GM21360 (cell line): ENCODE measurements around the gene FAM236A.
"Not testable (repeated sequence)": the region's sequence is repeated elsewhere in the genome, so short reads cannot be mapped to it uniquely, and the experiment has no call there.

Experiments
- ATAC-seq: cut with Tn5 transposase; IDR thresholded peaks from one replicate; pipeline ENCODE4 v1.9.1; 2021; ENCODE audit warnings: mild to moderate bottlenecking, moderate library complexity; ENCODE audit not compliant: unreplicated experiment

Gene FAM236A

DNA sequence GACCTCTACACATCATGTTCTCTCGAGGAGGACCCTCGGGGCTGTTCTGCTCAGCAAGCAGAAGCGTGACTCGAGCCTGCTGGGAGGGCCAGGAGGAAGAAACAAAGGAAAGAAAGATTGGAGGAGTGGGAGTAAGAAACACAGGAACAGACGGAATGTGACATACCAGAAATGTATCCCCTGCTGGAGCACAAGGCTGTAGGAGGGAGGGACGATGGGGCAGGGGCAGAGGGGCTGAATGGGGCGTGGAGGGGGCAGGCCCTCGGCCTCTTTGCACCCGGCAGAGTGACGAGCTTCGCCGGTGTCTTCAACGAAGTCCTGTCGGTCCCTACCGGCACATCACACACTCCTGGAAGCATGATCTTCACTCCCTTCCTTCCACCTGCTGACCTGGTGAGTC is at the start of gene FAM236A:
Gene FAM236A, plus strand, starts transcription at position 301 of the 400 bp plus-strand sequence. Its CDS starts 57 bp downstream, at position 358.
- ATAC-seq: not testable (repeated sequence)

- ATAC-seq: not testable (repeated sequence)
These were observed 48.3 kb upstream of the FAM236A start for GRCh38 chrX:72889740-72890139.

GRCh38 chrX:72912315-72912714 is 25.7 kb upstream of the FAM236A start, which contains the start of gene FAM236C:
Gene FAM236C, plus strand, starts transcription at chrX:72912615. Its CDS starts 100 bp downstream, at chrX:72912715.
- not testable (repeated sequence) for ATAC-seq

DNA sequence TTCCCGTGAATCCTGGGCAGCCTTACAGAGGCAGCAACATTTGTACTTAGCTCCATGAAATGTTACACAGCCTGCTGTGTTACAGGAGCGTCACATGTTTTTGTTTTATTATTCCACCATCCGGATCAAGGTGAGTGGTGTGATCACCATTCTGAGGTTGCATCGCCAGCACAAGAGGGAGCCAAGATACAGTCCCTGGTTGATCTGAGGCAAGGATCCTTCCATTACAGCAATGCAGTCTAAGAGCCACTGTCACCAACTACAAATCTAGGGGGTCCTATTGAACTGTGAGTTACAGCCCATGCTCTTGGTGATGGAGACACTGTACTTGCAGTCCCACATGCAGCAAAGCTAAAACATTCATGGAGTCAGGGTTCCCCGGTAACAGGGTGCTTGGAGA is 21.9 kb upstream of the FAM236A start:
- ATAC-seq: not testable (repeated sequence)

- not testable (repeated sequence) for ATAC-seq
These were observed 5.7 kb upstream of the FAM236A start for GRCh38 chrX:72932283-72932682.

- ATAC-seq: peak; percentile 54
These were observed 1.6 kb upstream of the FAM236A start for GRCh38 chrX:72936455-72936854.

- ATAC-seq: not testable (repeated sequence)
These were observed 1.0 kb upstream of the FAM236A start for GRCh38 chrX:72936882-72937455.

GRCh38 chrX:72942272-72942671 is 4.3 kb downstream of the FAM236A start:
- not testable (repeated sequence) for ATAC-seq

DNA sequence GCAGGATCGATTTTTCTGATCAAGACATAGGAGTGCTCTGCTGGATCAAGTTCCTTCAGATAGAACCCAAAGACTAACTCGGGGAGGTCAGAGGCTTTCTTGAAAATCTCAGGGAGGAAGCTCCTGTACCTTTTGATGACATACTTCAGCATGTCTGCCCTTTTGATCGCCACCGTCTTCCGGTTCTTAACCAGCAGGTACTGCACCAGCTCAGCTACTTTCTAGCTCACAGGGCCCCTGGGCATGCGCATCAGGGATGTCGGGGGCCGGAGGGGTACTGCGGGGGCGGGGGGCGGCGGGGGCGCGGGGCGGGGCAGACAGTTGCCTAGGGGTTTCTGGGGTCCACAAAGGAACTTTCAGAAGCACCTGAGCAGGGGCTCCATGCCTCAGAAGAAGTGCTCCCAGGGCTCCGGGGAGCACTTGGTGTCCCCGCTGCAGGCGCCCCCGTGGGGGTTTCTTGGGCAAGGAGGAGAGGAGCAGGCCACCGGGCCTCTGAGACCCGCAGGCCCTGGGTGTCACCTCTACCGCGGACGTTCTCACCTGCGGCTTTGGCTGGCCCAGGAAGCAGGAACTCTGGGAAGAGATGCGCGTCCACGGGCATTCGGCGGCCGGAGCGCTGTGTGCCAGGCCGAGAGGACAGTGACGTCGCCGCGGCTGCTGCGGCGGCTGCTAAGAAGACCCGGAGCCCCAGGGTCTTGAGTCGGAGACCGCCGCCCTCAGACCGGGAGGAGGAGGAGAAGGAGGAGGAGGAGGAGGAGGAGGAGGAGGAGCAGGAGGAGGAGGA is 5.2 kb downstream of the FAM236A start:
- ATAC-seq: peak; percentile 68

DNA sequence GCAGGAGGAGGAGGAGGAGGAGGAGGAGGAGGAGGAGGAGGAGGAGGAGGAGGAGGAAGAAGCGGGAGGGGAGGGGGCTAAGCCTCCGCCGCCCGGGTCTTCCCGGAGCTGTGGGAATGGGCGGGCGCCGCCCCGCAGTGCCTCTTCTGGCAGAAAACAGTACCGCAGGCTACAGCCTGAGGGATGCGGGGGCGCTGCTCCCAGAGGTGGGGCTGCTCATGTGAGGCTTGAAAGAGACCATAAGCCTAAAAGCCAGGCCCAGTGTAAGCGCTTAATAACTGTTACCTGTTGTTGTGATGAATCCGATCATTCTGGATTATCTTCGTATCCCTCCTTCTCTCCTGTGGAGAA is 5.8 kb downstream of the FAM236A start, which contains the start of gene DMRTC1:
Gene DMRTC1, minus strand, starts transcription at position 19 of the 351 bp plus-strand sequence. CDS start 68,143 bp downstream, outside the sequence.
- ATAC-seq: peak; percentile 87

DNA sequence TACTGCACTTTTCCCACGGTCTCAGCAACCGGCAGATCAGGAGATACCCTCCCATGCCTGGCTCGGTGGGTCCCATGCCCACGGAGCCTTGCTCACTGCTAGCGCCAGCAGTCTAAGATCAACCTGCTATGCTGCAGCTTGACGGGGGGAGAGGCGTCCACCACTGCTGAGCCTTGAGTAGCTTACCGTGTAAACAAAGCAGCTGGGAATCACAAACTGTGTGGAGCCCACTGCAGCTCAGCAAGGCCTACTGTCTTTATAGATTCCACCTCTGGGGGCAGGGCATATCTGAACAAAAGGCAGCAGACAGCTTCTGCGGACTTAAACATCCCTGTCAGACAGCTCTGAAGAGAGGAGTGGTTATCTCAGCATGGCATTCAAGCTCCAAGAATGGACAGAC is 22.0 kb downstream of the FAM236A start:
- ATAC-seq: not testable (repeated sequence)

- ATAC-seq: not testable (repeated sequence)
These were observed 33.9 kb downstream of the FAM236A start for GRCh38 chrX:72971859-72972258.

DNA sequence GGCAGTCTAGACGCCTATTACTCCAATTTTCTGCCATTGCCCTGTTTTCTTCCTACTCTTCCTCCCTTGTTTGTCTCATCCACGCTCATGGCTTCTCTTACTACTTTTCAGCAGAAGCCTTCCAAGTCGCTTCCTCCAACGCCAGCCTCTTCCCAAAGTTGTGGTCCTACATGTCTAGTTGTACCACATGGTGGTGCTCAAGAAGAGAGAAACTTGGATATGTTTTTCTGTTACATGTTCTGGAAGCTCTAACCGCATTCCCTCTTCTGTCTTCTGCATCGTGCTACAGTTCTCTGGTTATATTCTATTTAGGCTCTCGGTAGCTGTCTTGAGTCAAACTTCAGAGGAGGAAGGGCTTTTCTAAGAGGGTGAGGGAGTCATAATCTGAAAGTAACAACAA is 36.9 kb downstream of the FAM236A start:
- not testable (repeated sequence) for ATAC-seq

DNA sequence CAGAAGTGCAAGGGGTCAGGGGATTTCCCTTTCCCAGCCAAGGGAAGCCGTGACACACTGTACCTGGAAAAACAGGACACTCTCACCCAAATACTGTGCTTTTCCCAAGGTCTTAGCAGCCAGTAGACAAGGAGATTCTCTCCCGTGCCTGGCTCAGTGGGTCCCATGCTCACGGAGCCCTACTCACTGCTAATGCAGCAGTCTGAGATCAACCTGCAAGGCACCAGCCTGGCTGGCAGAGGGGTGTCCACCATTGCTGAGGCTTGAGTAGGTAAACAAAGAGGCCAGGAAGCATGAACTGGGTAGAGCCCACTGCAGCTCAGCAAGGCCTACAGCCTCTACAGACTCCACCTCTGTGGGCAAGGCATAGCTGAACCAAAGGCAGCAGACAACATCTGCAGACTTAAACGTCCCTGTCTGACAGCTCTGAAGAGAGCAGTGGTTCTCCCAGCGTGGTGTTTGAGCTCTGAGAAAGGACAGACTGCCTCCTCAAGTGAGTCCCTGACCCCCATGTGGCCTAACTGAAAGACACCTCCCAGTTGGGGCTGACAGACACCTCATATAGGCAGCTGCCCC is 43.0 kb downstream of the FAM236A start:
- not testable (repeated sequence) for ATAC-seq
